HL-60 (cell line): ENCODE measurements around the gene BTNL3.

ENCODE experiments used
- DNase-seq, 2 experiments: peaks; one replicate each; pipeline ENCODE4 v3.0.0-alpha.2; 2010 to 2020; ENCODE audit warnings: low read depth in 1 of 2, low spot score in 1 of 2
- H3K27ac ChIP-seq: fragments of 250-450 bp; sonication (Bioruptor Pico); replicated peaks from 2 replicates; pipeline ENCODE4 v1.5.1; 2020; ENCODE audit warnings: mild to moderate bottlenecking, moderate library complexity
- H3K27me3 ChIP-seq: fragments of 250-450 bp; sonication (Bioruptor Pico); 2 replicates; pipeline ENCODE4 v1.5.1; 2021; ENCODE audit warnings: mild to moderate bottlenecking, moderate library complexity; ENCODE audit not compliant: insufficient read depth, poor library complexity, severe bottlenecking
- H3K4me3 ChIP-seq: replicated peaks from 2 replicates; pipeline ENCODE4 v1.5.1; 2011; ENCODE audit warnings: mild to moderate bottlenecking, control low read depth, low read length; ENCODE audit not compliant: insufficient read depth
- CTCF ChIP-seq: IDR thresholded peaks from one replicate; pipeline ENCODE4 v1.5.1; 2011; ENCODE audit warnings: low read length, control low read depth, inconsistent platforms; ENCODE audit not compliant: insufficient read depth
- GABPA ChIP-seq: IDR thresholded peaks from 2 replicates; pipeline ENCODE4 v1.6.1; 2012; ENCODE audit warnings: low read depth
- POLR2AphosphoS5 ChIP-seq: IDR thresholded peaks from 2 replicates; pipeline ENCODE4 v1.6.1; 2012; ENCODE audit warnings: low read depth
- REST ChIP-seq: IDR thresholded peaks from 2 replicates; pipeline ENCODE4 v1.6.1; 2012; ENCODE audit warnings: low read depth; ENCODE audit not compliant: insufficient replicate concordance
- SPI1 ChIP-seq: IDR thresholded peaks from 2 replicates; pipeline ENCODE4 v1.6.1; 2012; ENCODE audit warnings: low read depth, mild to moderate bottlenecking, borderline replicate concordance

Gene BTNL3

GRCh38 chr5:181040631-181040945 is 51.9 kb downstream of the BTNL3 start:
- H3K27me3 ChIP-seq = peaks cover 4% of the 10 kb centered on the region
- no peak for TF ChIP-seq POLR2AphosphoS5
- TF ChIP-seq CTCF = no peak
- TF ChIP-seq REST = no peak
- TF ChIP-seq GABPA = no peak
- TF ChIP-seq SPI1 = no peak

GRCh38 chr5:181041043-181041442 is 52.4 kb downstream of the BTNL3 start:
- Histone ChIP-seq H3K27ac (no peak overlapping the region), H3K4me3 (no peak overlapping the region), H3K27me3 (peaks cover 4% of the 10 kb centered on the region)
- DNase-seq = no peak
- TF ChIP-seq SPI1 (no peak), POLR2AphosphoS5 (no peak), GABPA (no peak), REST (no peak), CTCF (no peak)

More at GRCh38 chr5:181040631-181040945, 51.9 kb downstream of the BTNL3 start:
- no peak for DNase-seq
- Histone ChIP-seq H3K27ac (no peak overlapping the region), H3K4me3 (no peak overlapping the region)

GRCh38 chr5:181042036-181042713 is 53.5 kb downstream of the BTNL3 start:
- TF ChIP-seq GABPA (no peak), SPI1 (no peak), POLR2AphosphoS5 (no peak), CTCF (no peak), REST (no peak)
- peaks cover 4% of the 10 kb centered on the region for H3K27me3 ChIP-seq
- H3K4me3 ChIP-seq = no peak overlapping the region

More at GRCh38 chr5:181042036-181042713, 53.5 kb downstream of the BTNL3 start:
- DNase-seq = no peak
- H3K27ac ChIP-seq = no peak overlapping the region
